Measurements from ENCODE around the gene KIF3C. TPM values are rescaled to one million over a fixed set of nuclear protein-coding genes. Genes with fewer than 3 reads are reported as not detected.
"Not testable (repeated sequence)": the region's sequence is repeated elsewhere in the genome, so short reads cannot be mapped to it uniquely, and the experiment has no call there.

The KIF3C gene
- total and polyA plus RNA-seq, 2 donors (not counting 1 experiment from before 2014, with no cell fraction given), result 9.7 to 13.0 TPM

GRCh38 chr2:25920786-25921415 is 61.4 kb downstream of the KIF3C start:
- DNase-seq (ENCODE audit: low read depth in 2 of 2), result no peak
- H3K27me3 ChIP-seq (ENCODE audit: control insufficient read depth, insufficient read depth, low read length), result peaks cover 5% of the 10 kb centered on the region
- no peak overlapping the region for H2AFZ ChIP-seq (ENCODE audit: low read length)
- no peak overlapping the region for H3K4me2 ChIP-seq (ENCODE audit: extremely low read depth, insufficient read depth, low read length)
- H3K36me3 ChIP-seq (ENCODE audit: control insufficient read depth, insufficient read depth, low read length), result no peaks in the 10 kb centered on the region
- no peak overlapping the region for H3K27ac ChIP-seq (ENCODE audit: insufficient read depth, low read length)
- no peaks in the 10 kb centered on the region for H4K20me1 ChIP-seq (ENCODE audit: control insufficient read depth, extremely low read depth, insufficient read depth, low read length)
- H3K4me3 ChIP-seq (replicated peaks in 1 of 4; ENCODE audit: control extremely low read depth in 1 of 4, insufficient read depth in 1 of 4, low read depth in 3 of 4, low read length in 4 of 4), result no peak overlapping the region
- H3K4me1 ChIP-seq (ENCODE audit: control insufficient read depth, extremely low read depth, insufficient read depth, low read length), result peaks cover 3% of the 10 kb centered on the region
- H3K9ac ChIP-seq (ENCODE audit: insufficient read depth, low read length), result no peak overlapping the region
- no peaks in the 10 kb centered on the region for H3K79me2 ChIP-seq (ENCODE audit: control insufficient read depth, insufficient read depth, low read length)
- no peak for TF ChIP-seq EZH2 (IDR thresholded peaks at IDR 0.05; ENCODE audit: low read length, missing control alignments)
- no peak for TF ChIP-seq CTCF (conservative IDR thresholded peaks at IDR 0.05 in 1 of 2, IDR thresholded peaks at IDR 0.05 in 1 of 2; ENCODE audit: low read depth in 1 of 2, low read length in 2 of 2)
- no peaks in the 10 kb centered on the region for H3K9me3 ChIP-seq (ENCODE audit: control insufficient read depth, insufficient read depth, low read depth, low read length)

GRCh38 chr2:25920336-25920735 is 62.0 kb downstream of the KIF3C start:
- H3K4me3 ChIP-seq (replicated peaks in 1 of 4; ENCODE audit: control extremely low read depth in 1 of 4, insufficient read depth in 1 of 4, low read depth in 3 of 4, low read length in 4 of 4), result no peak overlapping the region
- peaks cover 3% of the 10 kb centered on the region for H3K4me1 ChIP-seq (ENCODE audit: control insufficient read depth, extremely low read depth, insufficient read depth, low read length)
- peaks cover 5% of the 10 kb centered on the region for H3K27me3 ChIP-seq (ENCODE audit: control insufficient read depth, insufficient read depth, low read length)
- DNase-seq (ENCODE audit: low read depth in 2 of 2), result peak in 1 of 2 donors; percentile 93
- H3K9ac ChIP-seq (ENCODE audit: insufficient read depth, low read length), result no peak overlapping the region
- H3K79me2 ChIP-seq (ENCODE audit: control insufficient read depth, insufficient read depth, low read length), result no peaks in the 10 kb centered on the region
- H3K9me3 ChIP-seq (ENCODE audit: control insufficient read depth, insufficient read depth, low read depth, low read length), result no peaks in the 10 kb centered on the region
- TF ChIP-seq CTCF (conservative IDR thresholded peaks at IDR 0.05 in 1 of 2, IDR thresholded peaks at IDR 0.05 in 1 of 2; ENCODE audit: low read depth in 1 of 2, low read length in 2 of 2), result no peak
- no peak for TF ChIP-seq EZH2 (IDR thresholded peaks at IDR 0.05; ENCODE audit: low read length, missing control alignments)
- no peaks in the 10 kb centered on the region for H4K20me1 ChIP-seq (ENCODE audit: control insufficient read depth, extremely low read depth, insufficient read depth, low read length)
- H3K27ac ChIP-seq (ENCODE audit: insufficient read depth, low read length), result no peak overlapping the region
- H2AFZ ChIP-seq (ENCODE audit: low read length), result no peak overlapping the region
- H3K4me2 ChIP-seq (ENCODE audit: extremely low read depth, insufficient read depth, low read length), result no peak overlapping the region
- no peaks in the 10 kb centered on the region for H3K36me3 ChIP-seq (ENCODE audit: control insufficient read depth, insufficient read depth, low read length)

GRCh38 chr2:25917832-25918231 is 64.5 kb downstream of the KIF3C start:
- H3K4me1 ChIP-seq (ENCODE audit: control insufficient read depth, extremely low read depth, insufficient read depth, low read length), result peaks cover 5% of the 10 kb centered on the region
- H3K4me2 ChIP-seq (ENCODE audit: extremely low read depth, insufficient read depth, low read length), result no peak overlapping the region
- no peak overlapping the region for H3K27ac ChIP-seq (ENCODE audit: insufficient read depth, low read length)
- no peak overlapping the region for H3K4me3 ChIP-seq (replicated peaks in 1 of 4; ENCODE audit: control extremely low read depth in 1 of 4, insufficient read depth in 1 of 4, low read depth in 3 of 4, low read length in 4 of 4)
- H4K20me1 ChIP-seq (ENCODE audit: control insufficient read depth, extremely low read depth, insufficient read depth, low read length), result no peaks in the 10 kb centered on the region
- no peak overlapping the region for H2AFZ ChIP-seq (ENCODE audit: low read length)
- H3K27me3 ChIP-seq (ENCODE audit: control insufficient read depth, insufficient read depth, low read length), result no peaks in the 10 kb centered on the region
- TF ChIP-seq CTCF (conservative IDR thresholded peaks at IDR 0.05 in 1 of 2, IDR thresholded peaks at IDR 0.05 in 1 of 2; ENCODE audit: low read depth in 1 of 2, low read length in 2 of 2) (no peak), EZH2 (IDR thresholded peaks at IDR 0.05; ENCODE audit: low read length, missing control alignments) (no peak)
- no peaks in the 10 kb centered on the region for H3K36me3 ChIP-seq (ENCODE audit: control insufficient read depth, insufficient read depth, low read length)
- H3K9me3 ChIP-seq (ENCODE audit: control insufficient read depth, insufficient read depth, low read depth, low read length), result no peaks in the 10 kb centered on the region
- no peaks in the 10 kb centered on the region for H3K79me2 ChIP-seq (ENCODE audit: control insufficient read depth, insufficient read depth, low read length)
- no peak for DNase-seq (ENCODE audit: low read depth in 2 of 2)
- H3K9ac ChIP-seq (ENCODE audit: insufficient read depth, low read length), result no peak overlapping the region

- H2AFZ ChIP-seq (ENCODE audit: low read length), result not testable (repeated sequence)
Observed at GRCh38 chr2:25917411-25917810, 64.9 kb downstream of the KIF3C start.

More at GRCh38 chr2:25917411-25917810, 64.9 kb downstream of the KIF3C start:
- not testable (repeated sequence) for H3K79me2 ChIP-seq (ENCODE audit: control insufficient read depth, insufficient read depth, low read length); H3K9me3 ChIP-seq (ENCODE audit: control insufficient read depth, insufficient read depth, low read depth, low read length); H3K27ac ChIP-seq (ENCODE audit: insufficient read depth, low read length); H3K36me3 ChIP-seq (ENCODE audit: control insufficient read depth, insufficient read depth, low read length); H3K4me2 ChIP-seq (ENCODE audit: extremely low read depth, insufficient read depth, low read length); H4K20me1 ChIP-seq (ENCODE audit: control insufficient read depth, extremely low read depth, insufficient read depth, low read length); H3K27me3 ChIP-seq (ENCODE audit: control insufficient read depth, insufficient read depth, low read length); H3K9ac ChIP-seq (ENCODE audit: insufficient read depth, low read length); H3K4me3 ChIP-seq (replicated peaks in 1 of 4; ENCODE audit: control extremely low read depth in 1 of 4, insufficient read depth in 1 of 4, low read depth in 3 of 4, low read length in 4 of 4); H3K4me1 ChIP-seq (ENCODE audit: control insufficient read depth, extremely low read depth, insufficient read depth, low read length)
- DNase-seq (ENCODE audit: low read depth in 2 of 2), result peak; percentile 35 to 42

Measured in fibroblast of lung (primary cell).